ENCODE data around the gene SPATA20. TPM values are rescaled to one million over a fixed set of nuclear protein-coding genes. Genes with fewer than 3 reads are reported as not detected.

Gene SPATA20
- total and polyA plus RNA-seq, 2 of the 4 experiments (the other 2 are of a cell fraction), result 17.0 to 35.0 TPM

GRCh38 chr17:50547736-50548083 lies 736 bp downstream of the SPATA20 start:
- WGBS, 2 experiments (ENCODE audit: extremely low coverage in 2 of 2, insufficient read length in 1 of 2), result 100% methylated on average over 1 of the region's 5 CpGs; no CpG with 5 or more reads in 1 of the 2 experiments
- BruUV-seq (replicated peaks), result no TSS peak
- H3K9ac ChIP-seq (ENCODE audit: low read depth, low read length), result peak overlapping the region; percentile 91
- H2BK15ac ChIP-seq (ENCODE audit: low read depth, low read length), result 0 out of 3 replicates have a peak overlapping the region, but pooled peaks have one; percentile 45
- no peak overlapping the region for H2BK5ac ChIP-seq (ENCODE audit: low read depth, low read length, poor library complexity, severe bottlenecking)
- in situ Hi-C loops (cut with MboI; ENCODE audit: low sequenced_read_pairs), result loop anchor here (5.0 to 10.0 kb wide), 4 partner anchors 80 to 407 kb away; no protein-coding TSS in a partner anchor
- peak overlapping the region; percentile 70 for H3K4me3 ChIP-seq (ENCODE audit: insufficient read depth, low read depth, low read length)
- H2BK20ac ChIP-seq (ENCODE audit: low read depth, low read length), result no peak overlapping the region
- dilution Hi-C loops (cut with HindIII; ENCODE audit: low sequenced_read_pairs, unreplicated experiment), result no loop called here
- peak overlapping the region; percentile 96 for H4K91ac ChIP-seq (ENCODE audit: insufficient read depth, low read depth, low read length)
- DNase-seq (no peak), ATAC-seq (ENCODE audit: low read depth) (no peak)
- H3K14ac ChIP-seq (replicated peaks; ENCODE audit: low read depth, low read length), result peak overlapping the region; percentile 99
- H4K20me1 ChIP-seq (ENCODE audit: insufficient read depth, low read length), result 0 out of 2 replicates have a peak, but pooled peaks cover 8% of the 10 kb centered on the region
- H3K4me1 ChIP-seq (ENCODE audit: control insufficient read depth, insufficient read depth, low read length), result peaks cover 9% of the 10 kb centered on the region
- H3K4ac ChIP-seq (ENCODE audit: low read depth, low read length), result peak overlapping the region; percentile 100
- TF ChIP-seq RFX5 (IDR thresholded peaks at IDR 0.05; ENCODE audit: low read depth, low read length) (no peak), NFE2L2 (IDR thresholded peaks at IDR 0.05; ENCODE audit: low read depth, low read length) (no peak), POLR2A (IDR thresholded peaks at IDR 0.05; ENCODE audit: low read depth, low read length) (no peak), BHLHE40 (IDR thresholded peaks at IDR 0.05; ENCODE audit: low read depth, low read length) (no peak), MAFK (IDR thresholded peaks at IDR 0.05; ENCODE audit: low read depth, low read length) (no peak), SMC3 (IDR thresholded peaks at IDR 0.05; ENCODE audit: low read depth, low read length) (no peak), MXI1 (IDR thresholded peaks at IDR 0.05; ENCODE audit: borderline replicate concordance, low read depth, low read length) (no peak), MAZ (IDR thresholded peaks at IDR 0.05; ENCODE audit: borderline replicate concordance, low read depth, low read length) (no peak), FOS (IDR thresholded peaks at IDR 0.05; ENCODE audit: low read depth, low read length) (no peak), CHD1 (IDR thresholded peaks at IDR 0.05; ENCODE audit: low read depth, low read length) (no peak), RAD21 (IDR thresholded peaks at IDR 0.05; ENCODE audit: low read length) (no peak), CEBPB (IDR thresholded peaks at IDR 0.05; ENCODE audit: low read depth, low read length) (no peak), USF2 (IDR thresholded peaks at IDR 0.05; ENCODE audit: low read depth, low read length) (no peak), ELK1 (IDR thresholded peaks at IDR 0.05; ENCODE audit: borderline replicate concordance, low read depth, low read length) (no peak), RCOR1 (IDR thresholded peaks at IDR 0.05; ENCODE audit: insufficient replicate concordance, low read length) (no peak)
- TF ChIP-seq, protein P1, sequence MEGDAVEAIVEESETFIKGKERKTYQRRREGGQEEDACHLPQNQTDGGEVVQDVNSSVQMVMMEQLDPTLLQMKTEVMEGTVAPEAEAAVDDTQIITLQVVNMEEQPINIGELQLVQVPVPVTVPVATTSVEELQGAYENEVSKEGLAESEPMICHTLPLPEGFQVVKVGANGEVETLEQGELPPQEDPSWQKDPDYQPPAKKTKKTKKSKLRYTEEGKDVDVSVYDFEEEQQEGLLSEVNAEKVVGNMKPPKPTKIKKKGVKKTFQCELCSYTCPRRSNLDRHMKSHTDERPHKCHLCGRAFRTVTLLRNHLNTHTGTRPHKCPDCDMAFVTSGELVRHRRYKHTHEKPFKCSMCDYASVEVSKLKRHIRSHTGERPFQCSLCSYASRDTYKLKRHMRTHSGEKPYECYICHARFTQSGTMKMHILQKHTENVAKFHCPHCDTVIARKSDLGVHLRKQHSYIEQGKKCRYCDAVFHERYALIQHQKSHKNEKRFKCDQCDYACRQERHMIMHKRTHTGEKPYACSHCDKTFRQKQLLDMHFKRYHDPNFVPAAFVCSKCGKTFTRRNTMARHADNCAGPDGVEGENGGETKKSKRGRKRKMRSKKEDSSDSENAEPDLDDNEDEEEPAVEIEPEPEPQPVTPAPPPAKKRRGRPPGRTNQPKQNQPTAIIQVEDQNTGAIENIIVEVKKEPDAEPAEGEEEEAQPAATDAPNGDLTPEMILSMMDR (conservative IDR thresholded peaks at IDR 0.05; ENCODE audit: low read depth, low read length), result no peak
- CTCF ChIA-PET, result interaction anchor here (1.0 kb wide), 1 partner anchor 148 kb away, joined by 3 read pairs; no protein-coding TSS in a partner anchor
- peak overlapping the region; percentile 79 for H4K5ac ChIP-seq (ENCODE audit: low read depth, low read length)
- intact Hi-C loops (cut with micrococcal nuclease), result loop anchor here (1.0 to 10.0 kb wide), 5 partner anchors 65 to 407 kb away; no protein-coding TSS in a partner anchor
- H3K27me3 ChIP-seq (ENCODE audit: control insufficient read depth, insufficient read depth, low read length), result no peaks in the 10 kb centered on the region
- peak overlapping the region; percentile 88 to 97; a peak in 3 of 4 replicates for H4K8ac ChIP-seq (ENCODE audit: low read depth in 2 of 2, low read length in 2 of 2)
- H3K9me1 ChIP-seq (ENCODE audit: insufficient read depth, low read length), result peaks cover 8% of the 10 kb centered on the region
- peak overlapping the region; percentile 92 for H3K4me2 ChIP-seq (ENCODE audit: low read depth, low read length)
- H3K9me3 ChIP-seq (ENCODE audit: control insufficient read depth, insufficient read depth, low read length), result no peaks in the 10 kb centered on the region
- H2BK120ac ChIP-seq (ENCODE audit: low read depth, low read length), result peak overlapping the region; percentile 84
- peak overlapping the region; percentile 74; the same call in 1 of the 2 replicates for H3K56ac ChIP-seq (ENCODE audit: extremely low read depth, insufficient read depth, low read length)
- peak overlapping the region; percentile 99 for H2AK5ac ChIP-seq (ENCODE audit: low read depth, low read length)
- peaks cover 0 to 13% of the 10 kb centered on the region in 2 experiments; a peak in 2 of 4 replicates for H3K79me1 ChIP-seq (ENCODE audit: low read depth in 1 of 2, low read length in 2 of 2)
- peaks cover 15% of the 10 kb centered on the region; the same call in 1 of the 2 replicates for H3K36me3 ChIP-seq (ENCODE audit: control insufficient read depth, insufficient read depth, low read length)
- peak overlapping the region; percentile 96 for H3K23ac ChIP-seq (ENCODE audit: low read depth, low read length)
- peak overlapping the region; percentile 100 for H2AK9ac ChIP-seq (replicated peaks; ENCODE audit: low read depth, low read length, poor library complexity)
- H3K18ac ChIP-seq (ENCODE audit: low read depth, low read length), result no peak overlapping the region
- peak overlapping the region; percentile 92 for H2AFZ ChIP-seq (replicated peaks; ENCODE audit: low read length, poor library complexity)
- POLR2A ChIA-PET (ENCODE audit: unreplicated experiment), result no interaction called here
- peak overlapping the region; percentile 65; the same call in 1 of the 2 replicates for H3K27ac ChIP-seq (ENCODE audit: insufficient read depth, low read length)
